SH-SY5Y (cell line): ENCODE data around the gene CERS2.

ENCODE experiments used
- GATA2 ChIP-seq: IDR thresholded peaks from 2 replicates; pipeline ENCODE4 v1.6.1; 2011; ENCODE audit warnings: mild to moderate bottlenecking, low read depth, low read length
- GATA3 ChIP-seq: IDR thresholded peaks from 2 replicates; pipeline ENCODE4 v1.6.1; 2011; ENCODE audit warnings: low read depth, mild to moderate bottlenecking, low read length, moderate library complexity

GRCh38 chr1:150997949-150998348 is 23.3 kb upstream of the CERS2 start:
- TF ChIP-seq GATA2 (no peak), GATA3 (no peak)
